Mesothelial cell of epicardium (in vitro differentiated cells): ENCODE data around the gene FLAD1. TPM values are rescaled to one million over a fixed set of nuclear protein-coding genes. Genes with fewer than 3 reads are reported as not detected.

Experiments
- DNase-seq, 2 experiments: peaks; one replicate each; pipeline ENCODE4 v3.0.0; 2021; ENCODE audit warnings: low spot score in 2 of 2; ENCODE audit not compliant: unreplicated experiment in 2 of 2
- H3K27ac Mint-ChIP-seq: 2 replicates; pipeline ENCODE4 v1.8.0; 2021; ENCODE audit warnings: mixed read lengths
- H3K27me3 Mint-ChIP-seq: 2 replicates; pipeline ENCODE4 v1.8.0; 2021; ENCODE audit warnings: low read depth, mixed read lengths
- H3K36me3 Mint-ChIP-seq: 2 replicates; pipeline ENCODE4 v1.8.0; 2021; ENCODE audit warnings: mixed read lengths
- H3K4me1 Mint-ChIP-seq: 2 replicates; pipeline ENCODE4 v1.8.0; 2021; ENCODE audit warnings: mixed read lengths
- H3K4me3 Mint-ChIP-seq: 2 replicates; pipeline ENCODE4 v1.8.0; 2021; ENCODE audit warnings: mild to moderate bottlenecking, moderate library complexity, mixed read lengths
- H3K9me3 Mint-ChIP-seq: 2 replicates; pipeline ENCODE4 v1.8.0; 2021; ENCODE audit warnings: mixed read lengths
- CTCF ChIP-seq: fragments of 200-600 bp; sonication (generic); IDR thresholded peaks from one replicate; pipeline ENCODE4 v1.5.0; 2021; ENCODE audit warnings: antibody characterized with exemption; ENCODE audit not compliant: unreplicated experiment
- total RNA-seq: library from RNA; stranded (reverse); gene quantifications from 3 replicates; pipeline ENCODE4 v1.2.1, GENCODE V29; 2021

The FLAD1 gene
- total RNA-seq, 1 donor from 2014 or later = 48.3 TPM

GRCh38 chr1:155003766-155004351 lies 20.7 kb downstream of the FLAD1 start:
- Mint-ChIP-seq H3K4me1 (peaks cover 24% of the 10 kb centered on the region), H3K36me3 (no peaks in the 10 kb centered on the region), H3K27ac (peak overlapping the region; percentile 92), H3K4me3 (peak overlapping the region; percentile 96), H3K9me3 (no peaks in the 10 kb centered on the region), H3K27me3 (no peaks in the 10 kb centered on the region)
- no peak for TF ChIP-seq CTCF
- no peak for DNase-seq

- H3K36me3 Mint-ChIP-seq = no peaks in the 10 kb centered on the region
- H3K27ac Mint-ChIP-seq = peak overlapping the region; percentile 86
- peaks cover 21% of the 10 kb centered on the region for H3K4me1 Mint-ChIP-seq
- H3K27me3 Mint-ChIP-seq = no peaks in the 10 kb centered on the region
- no peak for TF ChIP-seq CTCF
- no peaks in the 10 kb centered on the region for H3K9me3 Mint-ChIP-seq
- peak overlapping the region; percentile 96 for H3K4me3 Mint-ChIP-seq
- no peak for DNase-seq
Observed at GRCh38 chr1:155004352-155005075, 21.4 kb downstream of the FLAD1 start.

GRCh38 chr1:155005076-155006011 lies 22.2 kb downstream of the FLAD1 start:
- TF ChIP-seq CTCF = no peak
- H3K27ac Mint-ChIP-seq = peak overlapping the region; percentile 64
- H3K4me1 Mint-ChIP-seq = peaks cover 21% of the 10 kb centered on the region
- H3K4me3 Mint-ChIP-seq = no peak overlapping the region
- no peaks in the 10 kb centered on the region for H3K27me3 Mint-ChIP-seq
- DNase-seq = no peak
- no peaks in the 10 kb centered on the region for H3K36me3 Mint-ChIP-seq
- no peaks in the 10 kb centered on the region for H3K9me3 Mint-ChIP-seq

GRCh38 chr1:155006601-155007101 lies 23.5 kb downstream of the FLAD1 start:
- Mint-ChIP-seq H3K27me3 (no peaks in the 10 kb centered on the region), H3K4me3 (no peak overlapping the region), H3K27ac (peak overlapping the region; percentile 35), H3K36me3 (no peaks in the 10 kb centered on the region), H3K9me3 (no peaks in the 10 kb centered on the region), H3K4me1 (peaks cover 25% of the 10 kb centered on the region)
- no peak for TF ChIP-seq CTCF
- no peak for DNase-seq

- no peak overlapping the region for H3K27ac Mint-ChIP-seq
- H3K36me3 Mint-ChIP-seq = no peaks in the 10 kb centered on the region
- H3K9me3 Mint-ChIP-seq = no peaks in the 10 kb centered on the region
- H3K4me1 Mint-ChIP-seq = peaks cover 28% of the 10 kb centered on the region
- no peak for TF ChIP-seq CTCF
- DNase-seq = no peak
- H3K4me3 Mint-ChIP-seq = no peak overlapping the region
- H3K27me3 Mint-ChIP-seq = no peaks in the 10 kb centered on the region
Observed at GRCh38 chr1:155007251-155007828, 24.2 kb downstream of the FLAD1 start.
